GM19463 (cell line): ENCODE data around the gene EME2.
"Not testable (repeated sequence)": the region's sequence is repeated elsewhere in the genome, so short reads cannot be mapped to it uniquely, and the experiment has no call there.

ENCODE experiments used
- ATAC-seq: cut with Tn5 transposase; IDR thresholded peaks from one replicate; pipeline ENCODE4 v1.9.1; 2021; ENCODE audit warnings: mild to moderate bottlenecking, moderate library complexity; ENCODE audit not compliant: unreplicated experiment

EME2 gene

GRCh38 chr16:1772362-1772907 is at the start of gene EME2:
EME2 (plus strand) TSS chr16:1772810; CDS start chr16:1773228, 418 bp downstream.
- peak; percentile 9 for ATAC-seq

GRCh38 chr16:1723450-1724147 is 49.0 kb upstream of the EME2 start:
- no peak for ATAC-seq

- no peak for ATAC-seq
Observed at GRCh38 chr16:1724491-1724890, 48.1 kb upstream of the EME2 start.

GRCh38 chr16:1726661-1727502 is 45.7 kb upstream of the EME2 start:
- no peak for ATAC-seq

GRCh38 chr16:1727651-1728624 is 44.7 kb upstream of the EME2 start:
- ATAC-seq = no peak

GRCh38 chr16:1729026-1729425 is 43.6 kb upstream of the EME2 start:
- ATAC-seq = no peak

- no peak for ATAC-seq
Observed at GRCh38 chr16:1729445-1729844, 43.2 kb upstream of the EME2 start.

GRCh38 chr16:1731073-1731472 is 41.5 kb upstream of the EME2 start:
- no peak for ATAC-seq

GRCh38 chr16:1731603-1732002 is 41.0 kb upstream of the EME2 start:
- no peak for ATAC-seq

- no peak for ATAC-seq
Observed at GRCh38 chr16:1732071-1732470, 40.5 kb upstream of the EME2 start.

GRCh38 chr16:1732551-1732987 is 40.0 kb upstream of the EME2 start:
- ATAC-seq = not testable (repeated sequence)

- no peak for ATAC-seq
Observed at GRCh38 chr16:1734123-1734522, 38.5 kb upstream of the EME2 start.

GRCh38 chr16:1734816-1735215 is 37.8 kb upstream of the EME2 start:
- no peak for ATAC-seq

GRCh38 chr16:1740234-1740633 is 32.4 kb upstream of the EME2 start:
- no peak for ATAC-seq

- ATAC-seq = no peak
Observed at GRCh38 chr16:1740781-1741490, 31.7 kb upstream of the EME2 start.

GRCh38 chr16:1741553-1742165 is 31.0 kb upstream of the EME2 start:
- no peak for ATAC-seq

- ATAC-seq = no peak
Observed at GRCh38 chr16:1743376-1744337, 29.0 kb upstream of the EME2 start.

- no peak for ATAC-seq
Observed at GRCh38 chr16:1744338-1744840, 28.2 kb upstream of the EME2 start.
